ENCODE measurements around the gene GGCT.

GGCT gene

GRCh38 chr7:30462179-30462578, 42.5 kb downstream of the GGCT start:
- Histone ChIP-seq H3K9me3 (ENCODE audit: control insufficient read depth, insufficient read depth, low read depth, low read length) (no peaks in the 10 kb centered on the region), H3K27me3 (ENCODE audit: control insufficient read depth, insufficient read depth, low read length) (no peaks in the 10 kb centered on the region), H3K36me3 (ENCODE audit: control insufficient read depth, insufficient read depth, low read length) (0 out of 2 replicates have a peak, but pooled peaks cover under 1% of the 10 kb centered on the region), H3K27ac (ENCODE audit: low read depth, low read length) (no peak overlapping the region), H3K9ac (ENCODE audit: low read length) (no peak overlapping the region), H3K4me3 (ENCODE audit: low read depth, low read length) (no peak overlapping the region), H3K4me1 (ENCODE audit: control insufficient read depth, insufficient read depth, low read length) (no peaks in the 10 kb centered on the region; the same call in 1 of the 2 replicates)

DNA sequence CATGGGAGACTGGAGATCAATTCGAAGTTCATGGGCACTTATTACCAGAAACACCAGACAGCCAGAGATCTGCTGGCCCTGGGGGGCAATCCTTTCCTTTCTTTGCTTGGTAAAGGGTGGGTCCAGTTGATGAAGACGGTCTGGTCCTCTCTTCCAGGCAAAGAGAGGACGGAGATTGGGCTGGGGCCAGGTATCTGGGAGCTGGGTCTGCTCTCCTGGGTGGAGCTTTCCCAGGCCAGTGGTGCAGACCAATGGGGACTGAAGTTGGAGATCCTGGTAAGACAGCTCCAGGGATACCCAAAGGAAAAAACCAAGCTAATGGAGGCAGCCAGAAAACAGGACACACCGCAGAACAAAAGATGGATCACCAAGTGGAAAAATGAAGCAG, 44.4 kb downstream of the GGCT start:
- Histone ChIP-seq H3K27ac (ENCODE audit: low read depth, low read length) (no peak overlapping the region), H3K4me1 (ENCODE audit: control insufficient read depth, insufficient read depth, low read length) (no peaks in the 10 kb centered on the region; the same call in 1 of the 2 replicates), H3K4me3 (ENCODE audit: low read depth, low read length) (no peak overlapping the region)

DNA sequence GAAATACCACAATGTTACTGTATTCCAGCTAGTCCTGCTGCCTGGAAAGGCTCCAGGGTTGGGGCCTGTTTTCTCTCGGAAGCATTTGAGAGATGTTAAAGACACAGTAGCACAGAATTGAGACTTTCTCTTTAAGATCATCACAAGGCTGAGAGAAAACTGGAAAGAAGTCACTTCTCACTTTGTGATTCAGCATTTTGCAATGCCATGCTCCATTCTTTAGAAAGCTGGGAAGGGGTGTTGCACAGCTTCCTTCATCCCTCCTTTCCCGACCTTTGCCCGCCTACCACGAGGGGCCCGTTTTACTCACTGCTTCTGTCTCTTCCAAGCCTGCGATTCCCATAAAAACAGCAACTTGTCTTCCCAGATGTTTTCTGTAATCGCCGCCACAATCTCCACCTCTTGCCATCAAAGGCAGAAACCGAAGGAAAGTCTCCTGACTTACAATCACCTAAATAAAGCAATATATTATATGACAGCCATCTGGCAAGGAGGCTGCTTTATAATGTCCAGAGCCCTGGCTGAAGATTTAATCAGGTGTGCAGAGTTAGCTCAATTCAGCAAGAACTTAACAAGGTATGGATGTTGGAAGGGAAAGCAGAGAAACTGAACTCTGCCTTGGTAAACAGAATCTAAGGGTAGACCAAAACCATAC, 44.9 kb downstream of the GGCT start:
- no peaks in the 10 kb centered on the region; the same call in 1 of the 2 replicates for H3K4me1 ChIP-seq (ENCODE audit: control insufficient read depth, insufficient read depth, low read length)
- H3K9ac ChIP-seq (ENCODE audit: low read length) = no peak overlapping the region
- no peak overlapping the region for H3K27ac ChIP-seq (ENCODE audit: low read depth, low read length)
- no peaks in the 10 kb centered on the region for H3K9me3 ChIP-seq (ENCODE audit: control insufficient read depth, insufficient read depth, low read depth, low read length)
- no peaks in the 10 kb centered on the region for H3K27me3 ChIP-seq (ENCODE audit: control insufficient read depth, insufficient read depth, low read length)
- H3K36me3 ChIP-seq (ENCODE audit: control insufficient read depth, insufficient read depth, low read length) = peaks cover 23% of the 10 kb centered on the region
- H3K4me3 ChIP-seq (ENCODE audit: low read depth, low read length) = no peak overlapping the region

More for the DNA sequence above, 44.4 kb downstream of the GGCT start:
- H3K36me3 ChIP-seq (ENCODE audit: control insufficient read depth, insufficient read depth, low read length) = peaks cover 18% of the 10 kb centered on the region
- H3K9me3 ChIP-seq (ENCODE audit: control insufficient read depth, insufficient read depth, low read depth, low read length) = no peaks in the 10 kb centered on the region
- no peaks in the 10 kb centered on the region for H3K27me3 ChIP-seq (ENCODE audit: control insufficient read depth, insufficient read depth, low read length)
- no peak overlapping the region for H3K9ac ChIP-seq (ENCODE audit: low read length)

DNA sequence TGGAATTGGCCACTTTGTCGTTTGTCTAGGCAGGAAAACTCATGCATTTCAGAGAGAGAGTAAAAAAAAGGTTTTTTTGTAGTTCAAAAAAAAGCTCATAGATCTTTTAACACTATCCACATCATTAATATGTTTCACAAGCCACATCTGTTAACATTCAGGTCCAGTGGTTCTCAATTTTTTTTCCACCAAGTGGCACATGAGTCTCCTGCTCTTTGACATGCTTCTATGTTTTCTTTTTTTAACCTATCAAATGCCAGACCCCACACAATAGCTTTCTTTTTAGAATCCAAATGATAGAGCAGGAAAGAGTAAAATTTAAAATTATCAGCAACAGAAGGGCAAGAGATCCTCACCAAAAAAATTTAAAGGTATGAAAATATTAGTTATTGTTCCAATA, 46.3 kb downstream of the GGCT start:
- Histone ChIP-seq H3K27ac (ENCODE audit: low read depth, low read length) (no peak overlapping the region), H3K4me1 (ENCODE audit: control insufficient read depth, insufficient read depth, low read length) (no peaks in the 10 kb centered on the region), H3K9ac (ENCODE audit: low read length) (no peak overlapping the region), H3K9me3 (ENCODE audit: control insufficient read depth, insufficient read depth, low read depth, low read length) (no peaks in the 10 kb centered on the region), H3K4me3 (ENCODE audit: low read depth, low read length) (no peak overlapping the region), H3K27me3 (ENCODE audit: control insufficient read depth, insufficient read depth, low read length) (no peaks in the 10 kb centered on the region), H3K36me3 (ENCODE audit: control insufficient read depth, insufficient read depth, low read length) (peaks cover 32% of the 10 kb centered on the region)

GRCh38 chr7:30453921-30454320, 50.7 kb downstream of the GGCT start:
- H3K4me3 ChIP-seq (ENCODE audit: low read depth, low read length) = no peak overlapping the region
- H3K27ac ChIP-seq (ENCODE audit: low read depth, low read length) = no peak overlapping the region
- H3K9ac ChIP-seq (ENCODE audit: low read length) = no peak overlapping the region
- H3K9me3 ChIP-seq (ENCODE audit: control insufficient read depth, insufficient read depth, low read depth, low read length) = no peaks in the 10 kb centered on the region
- peaks cover 52% of the 10 kb centered on the region for H3K36me3 ChIP-seq (ENCODE audit: control insufficient read depth, insufficient read depth, low read length)
- no peaks in the 10 kb centered on the region for H3K27me3 ChIP-seq (ENCODE audit: control insufficient read depth, insufficient read depth, low read length)
- H3K4me1 ChIP-seq (ENCODE audit: control insufficient read depth, insufficient read depth, low read length) = peaks cover 20% of the 10 kb centered on the region

GRCh38 chr7:30453016-30453415, 51.6 kb downstream of the GGCT start:
- Histone ChIP-seq H3K36me3 (ENCODE audit: control insufficient read depth, insufficient read depth, low read length) (peaks cover 59% of the 10 kb centered on the region), H3K9me3 (ENCODE audit: control insufficient read depth, insufficient read depth, low read depth, low read length) (no peaks in the 10 kb centered on the region), H3K27ac (ENCODE audit: low read depth, low read length) (no peak overlapping the region), H3K9ac (ENCODE audit: low read length) (no peak overlapping the region), H3K4me1 (ENCODE audit: control insufficient read depth, insufficient read depth, low read length) (peaks cover 20% of the 10 kb centered on the region), H3K27me3 (ENCODE audit: control insufficient read depth, insufficient read depth, low read length) (no peaks in the 10 kb centered on the region), H3K4me3 (ENCODE audit: low read depth, low read length) (no peak overlapping the region)

DNA sequence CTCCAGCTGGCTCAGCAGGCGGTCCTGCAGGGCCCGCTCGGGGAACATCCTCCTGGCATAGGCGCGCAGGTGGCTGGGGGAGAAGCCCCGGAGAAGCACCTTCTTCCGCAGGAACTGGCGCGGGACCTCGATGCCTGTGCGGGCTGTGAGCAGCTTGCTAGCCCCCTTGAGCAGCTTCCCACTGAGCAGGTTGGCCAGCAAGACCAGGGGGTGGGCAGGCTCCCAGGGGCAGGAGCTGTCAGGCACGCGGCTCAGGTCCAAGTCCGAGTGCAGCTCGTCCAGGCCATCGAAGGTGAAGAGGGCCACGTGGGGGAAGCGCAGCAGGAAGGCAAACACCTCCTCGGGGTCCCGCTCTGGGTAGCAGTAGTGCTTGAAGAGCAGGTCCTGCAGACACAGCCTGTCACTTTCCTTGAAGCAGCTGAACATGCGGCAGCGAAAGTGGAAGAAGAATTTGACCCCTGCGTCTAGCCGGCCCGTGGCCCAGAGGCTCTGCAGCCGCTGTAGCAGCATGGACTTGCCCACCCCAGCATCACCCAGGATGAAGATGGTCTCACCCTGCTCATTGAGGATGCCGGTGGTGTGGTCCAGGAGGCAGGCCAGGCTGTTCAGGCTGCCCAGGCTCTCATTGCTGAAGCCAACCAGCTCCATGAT, 52.2 kb downstream of the GGCT start:
- Histone ChIP-seq H3K27ac (ENCODE audit: low read depth, low read length) (no peak overlapping the region), H3K4me1 (ENCODE audit: control insufficient read depth, insufficient read depth, low read length) (peaks cover 20% of the 10 kb centered on the region), H3K9me3 (ENCODE audit: control insufficient read depth, insufficient read depth, low read depth, low read length) (no peaks in the 10 kb centered on the region), H3K9ac (ENCODE audit: low read length) (no peak overlapping the region), H3K27me3 (ENCODE audit: control insufficient read depth, insufficient read depth, low read length) (no peaks in the 10 kb centered on the region), H3K36me3 (ENCODE audit: control insufficient read depth, insufficient read depth, low read length) (peaks cover 64% of the 10 kb centered on the region), H3K4me3 (ENCODE audit: low read depth, low read length) (no peak overlapping the region)

GRCh38 chr7:30451539-30452279, 52.9 kb downstream of the GGCT start:
- Histone ChIP-seq H3K27me3 (ENCODE audit: control insufficient read depth, insufficient read depth, low read length) (no peaks in the 10 kb centered on the region), H3K4me3 (ENCODE audit: low read depth, low read length) (no peak overlapping the region), H3K27ac (ENCODE audit: low read depth, low read length) (no peak overlapping the region), H3K36me3 (ENCODE audit: control insufficient read depth, insufficient read depth, low read length) (peaks cover 65% of the 10 kb centered on the region), H3K9ac (ENCODE audit: low read length) (no peak overlapping the region), H3K4me1 (ENCODE audit: control insufficient read depth, insufficient read depth, low read length) (peaks cover 20% of the 10 kb centered on the region), H3K9me3 (ENCODE audit: control insufficient read depth, insufficient read depth, low read depth, low read length) (no peaks in the 10 kb centered on the region)

DNA sequence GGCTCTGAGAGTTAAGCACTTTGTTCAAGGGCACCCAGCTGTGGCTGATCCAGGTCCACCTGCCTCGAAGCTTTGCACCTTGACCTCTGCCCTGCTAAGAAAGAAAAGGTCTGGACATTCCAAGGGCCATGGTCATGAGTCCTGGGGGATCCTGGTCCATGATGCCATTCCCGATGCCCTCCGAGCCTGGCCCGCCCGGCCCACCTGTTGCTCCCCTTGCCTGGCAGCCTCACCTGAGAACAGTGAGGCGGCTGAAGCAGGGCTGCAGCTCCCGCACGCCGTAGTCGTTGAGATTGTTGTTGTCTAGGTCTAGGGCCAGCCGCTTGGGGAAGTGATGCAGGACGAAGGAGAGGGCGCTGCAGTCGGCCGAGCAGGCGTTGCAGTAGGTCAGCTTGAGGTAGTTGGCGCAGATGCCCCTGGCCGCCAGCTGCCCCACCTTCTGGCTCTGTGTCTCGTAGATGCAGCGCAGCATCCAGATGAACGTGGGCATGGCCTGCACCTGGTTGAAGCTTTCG, 53.6 kb downstream of the GGCT start:
- Histone ChIP-seq H3K27me3 (ENCODE audit: control insufficient read depth, insufficient read depth, low read length) (no peaks in the 10 kb centered on the region), H3K9ac (ENCODE audit: low read length) (no peak overlapping the region), H3K4me3 (ENCODE audit: low read depth, low read length) (no peak overlapping the region), H3K27ac (ENCODE audit: low read depth, low read length) (no peak overlapping the region), H3K4me1 (ENCODE audit: control insufficient read depth, insufficient read depth, low read length) (peaks cover 20% of the 10 kb centered on the region), H3K9me3 (ENCODE audit: control insufficient read depth, insufficient read depth, low read depth, low read length) (no peaks in the 10 kb centered on the region), H3K36me3 (ENCODE audit: control insufficient read depth, insufficient read depth, low read length) (peaks cover 64% of the 10 kb centered on the region)

DNA sequence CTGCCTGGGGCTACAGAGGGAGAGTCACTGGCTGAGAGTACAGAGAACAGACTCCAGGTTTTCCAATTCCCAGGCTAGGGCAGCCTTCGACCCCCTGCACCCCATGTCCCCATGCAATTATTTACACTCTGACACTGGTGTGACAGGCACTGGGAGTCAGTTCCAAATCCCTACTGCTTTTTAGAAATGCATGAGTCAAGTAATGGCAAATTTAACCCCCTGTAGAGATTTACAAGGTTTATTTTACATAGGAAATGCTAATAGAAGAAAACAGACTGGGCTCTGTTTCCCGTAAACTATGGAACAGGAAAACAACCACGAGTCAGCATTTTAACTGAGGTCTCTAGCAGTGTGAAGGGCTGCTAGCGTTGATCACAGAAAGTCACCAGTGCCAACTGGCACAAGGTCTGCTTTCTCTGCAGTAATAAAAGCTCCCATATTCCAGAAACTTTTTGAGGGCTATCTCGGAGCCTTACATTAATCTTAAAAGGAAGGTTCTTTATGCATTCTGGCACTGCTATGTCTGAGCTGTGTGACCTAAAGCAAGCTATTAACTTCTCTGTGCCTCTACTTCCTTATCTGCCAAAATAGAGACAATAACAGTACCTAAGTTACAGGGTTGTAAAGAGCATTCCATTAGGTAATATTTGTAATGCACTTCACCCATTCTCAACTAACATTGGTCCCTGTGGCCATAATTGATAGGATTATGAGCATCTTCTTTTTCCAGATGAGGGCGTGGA, 54.2 kb downstream of the GGCT start:
- H3K4me1 ChIP-seq (ENCODE audit: control insufficient read depth, insufficient read depth, low read length) = peaks cover 20% of the 10 kb centered on the region

More for the DNA sequence above, 54.2 kb downstream of the GGCT start:
- Histone ChIP-seq H3K9ac (ENCODE audit: low read length) (no peak overlapping the region), H3K9me3 (ENCODE audit: control insufficient read depth, insufficient read depth, low read depth, low read length) (no peaks in the 10 kb centered on the region), H3K27ac (ENCODE audit: low read depth, low read length) (no peak overlapping the region), H3K4me3 (ENCODE audit: low read depth, low read length) (no peak overlapping the region), H3K36me3 (ENCODE audit: control insufficient read depth, insufficient read depth, low read length) (peaks cover 65% of the 10 kb centered on the region), H3K27me3 (ENCODE audit: control insufficient read depth, insufficient read depth, low read length) (no peaks in the 10 kb centered on the region)
